T-helper 9 cell (primary cell): Measurements from ENCODE around the gene TULP4.
"Not testable (repeated sequence)": the region's sequence is repeated elsewhere in the genome, so short reads cannot be mapped to it uniquely, and the experiment has no call there.

Experiments used
- DNase-seq: peaks from one replicate; pipeline ENCODE4 v3.0.0-alpha.2; 2020

TULP4 gene

DNA sequence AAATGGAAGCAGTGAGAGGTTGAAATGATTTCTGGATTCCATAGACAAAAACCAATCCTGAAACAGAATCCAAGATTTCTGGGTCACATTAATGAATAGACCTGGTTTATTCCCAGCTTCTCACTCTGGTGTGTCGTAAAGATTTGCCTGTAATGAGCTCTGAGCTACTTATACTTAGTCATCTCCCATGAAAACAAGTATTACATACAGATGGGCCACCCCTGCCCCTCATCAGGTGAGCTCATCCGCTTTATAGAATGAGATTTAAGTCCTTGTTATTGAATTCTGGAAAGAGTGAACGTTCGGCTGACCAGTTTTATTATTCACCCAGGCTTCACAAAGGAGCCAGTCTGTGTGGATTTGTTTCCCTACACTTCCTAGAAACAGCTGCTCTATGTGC lies 200.5 kb downstream of the TULP4 start:
- no peak for DNase-seq

DNA sequence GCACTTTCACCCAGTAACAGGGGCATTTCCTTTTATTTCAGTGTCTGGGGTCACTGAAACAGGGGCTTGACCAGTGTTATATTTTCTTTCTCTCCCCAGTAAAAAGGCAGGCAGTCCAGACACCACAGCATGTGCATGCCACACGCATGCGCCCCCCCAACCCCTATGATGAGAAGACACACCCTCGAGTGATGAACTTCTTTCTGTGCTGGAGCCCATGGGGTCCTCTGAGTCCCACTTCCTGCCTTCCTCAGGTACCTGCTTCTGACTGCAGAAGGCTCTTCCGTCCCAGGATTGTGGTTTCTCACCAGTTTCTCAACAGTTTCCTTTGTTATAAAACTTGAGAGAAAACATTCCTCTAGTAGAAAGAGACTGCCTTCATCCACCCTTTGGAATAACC lies 201.9 kb downstream of the TULP4 start:
- no peak for DNase-seq

DNA sequence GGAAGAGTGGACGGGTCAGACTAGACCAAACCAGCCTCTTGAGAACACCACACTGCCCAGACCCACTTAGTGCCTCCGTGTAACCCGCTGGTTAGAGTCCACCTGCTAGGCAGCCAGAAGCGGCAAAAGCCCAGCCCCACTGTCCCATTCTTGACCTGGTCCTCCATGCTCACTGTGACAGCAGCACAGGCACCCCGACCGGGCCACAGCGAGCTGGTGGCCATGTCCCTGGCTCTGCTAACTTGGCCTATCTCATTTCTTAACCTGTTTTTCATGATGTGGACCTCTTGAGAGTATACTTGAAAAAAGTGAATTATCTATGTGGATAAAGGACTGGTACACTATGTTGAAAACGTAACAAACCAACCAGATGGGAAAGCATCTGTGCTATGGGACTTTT lies 202.7 kb downstream of the TULP4 start:
- no peak for DNase-seq

DNA sequence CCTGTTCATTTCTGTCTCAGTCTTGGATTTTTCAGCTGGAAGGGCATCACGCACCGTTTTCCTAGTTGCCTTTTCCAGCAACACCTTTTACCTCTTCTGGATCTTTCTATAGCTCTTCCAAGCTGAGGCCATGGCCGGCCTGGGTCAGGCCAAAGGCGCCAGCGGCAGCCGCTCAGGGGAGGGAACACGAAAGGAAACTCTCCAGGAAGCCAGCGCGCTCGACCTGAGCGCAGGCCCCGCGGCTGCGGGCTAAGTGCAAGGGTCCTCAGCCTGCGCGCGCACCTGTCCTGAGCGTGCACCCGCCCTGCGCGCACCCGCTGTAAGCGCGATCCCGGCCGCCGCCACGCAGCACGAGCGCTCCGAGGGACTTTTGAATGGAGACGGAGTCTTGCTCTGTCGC lies 203.8 kb downstream of the TULP4 start:
- no peak for DNase-seq

DNA sequence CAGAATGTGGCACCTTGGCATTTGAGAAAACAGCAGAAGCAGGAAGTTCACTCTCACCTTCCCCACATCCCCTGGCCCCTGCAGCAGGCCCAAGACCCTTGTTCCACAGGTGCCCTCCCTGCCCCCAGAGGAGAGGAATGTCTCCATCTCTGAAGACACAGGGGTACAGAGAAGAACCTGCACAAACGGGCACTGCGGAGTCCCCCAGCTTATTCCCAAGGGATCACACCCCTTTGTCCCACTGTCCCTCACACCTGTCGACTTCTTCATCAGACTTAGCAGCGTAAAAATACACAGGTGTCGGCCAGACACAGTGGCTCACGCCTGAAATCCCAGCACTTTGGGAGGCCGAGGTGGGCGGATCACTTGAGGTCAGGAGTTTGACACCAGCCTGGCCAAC lies 204.8 kb downstream of the TULP4 start:
- no peak for DNase-seq

DNA sequence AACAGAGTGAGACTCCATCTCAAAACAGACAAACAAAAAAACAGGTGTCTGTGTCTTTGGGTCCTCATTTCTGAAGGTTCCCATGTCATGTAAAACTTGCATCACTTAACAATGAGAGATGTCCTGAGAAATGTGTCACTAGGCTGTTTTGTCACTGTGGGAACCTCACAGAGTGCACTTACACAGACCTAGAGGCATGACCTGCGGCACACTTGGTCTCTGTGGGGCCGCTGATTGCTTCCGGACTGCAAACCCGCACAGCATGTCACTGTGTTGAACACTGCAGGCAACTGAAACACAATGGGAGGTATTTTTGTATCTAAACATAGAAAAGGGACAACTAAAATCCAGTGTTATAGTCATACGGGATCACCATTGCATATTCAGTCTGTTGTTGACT lies 205.3 kb downstream of the TULP4 start:
- no peak for DNase-seq

DNA sequence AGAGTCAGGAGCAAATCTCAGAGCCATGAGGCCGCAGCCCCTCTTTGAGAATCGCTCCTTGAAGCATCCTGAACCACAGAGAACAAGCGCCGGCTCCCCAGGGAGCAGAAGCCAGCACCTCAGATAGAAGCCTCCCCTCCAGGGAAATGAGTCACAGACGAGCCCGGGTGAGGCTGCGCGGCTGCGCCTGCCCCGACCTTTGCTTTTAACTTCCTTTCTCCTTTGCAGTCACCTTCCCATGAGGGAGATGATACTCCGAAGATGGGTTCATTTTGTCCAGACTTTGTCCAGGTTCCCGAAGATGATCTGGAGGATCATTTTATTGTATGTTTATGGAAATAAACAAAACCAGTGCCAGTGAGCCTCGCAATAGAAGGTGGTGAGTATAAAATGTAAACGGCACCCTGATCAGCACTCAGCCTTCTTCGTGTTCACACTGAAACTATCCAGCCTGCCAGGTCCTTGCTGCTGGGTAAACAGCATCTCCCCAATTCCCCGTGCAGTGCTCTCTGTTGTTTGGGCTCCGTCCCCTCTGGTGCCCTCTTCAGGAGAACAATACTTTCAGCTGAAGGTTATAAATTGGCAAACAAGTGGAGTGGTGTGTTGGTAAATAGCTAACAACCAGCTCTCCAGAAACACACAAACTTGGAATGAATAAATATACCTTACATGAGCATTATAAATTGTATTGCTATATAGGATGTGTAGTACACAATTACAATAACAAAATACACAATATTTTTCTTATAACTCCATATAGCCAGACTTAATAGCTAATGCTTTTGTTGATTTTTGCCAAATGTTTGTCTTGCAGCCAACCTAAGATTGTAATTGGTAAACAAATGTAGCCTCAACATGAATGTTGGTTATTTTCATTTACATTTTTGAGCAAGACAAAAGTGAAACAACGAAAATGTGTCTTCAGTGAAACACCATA lies 206.2 kb downstream of the TULP4 start:
- peak; percentile 21 for DNase-seq

DNA sequence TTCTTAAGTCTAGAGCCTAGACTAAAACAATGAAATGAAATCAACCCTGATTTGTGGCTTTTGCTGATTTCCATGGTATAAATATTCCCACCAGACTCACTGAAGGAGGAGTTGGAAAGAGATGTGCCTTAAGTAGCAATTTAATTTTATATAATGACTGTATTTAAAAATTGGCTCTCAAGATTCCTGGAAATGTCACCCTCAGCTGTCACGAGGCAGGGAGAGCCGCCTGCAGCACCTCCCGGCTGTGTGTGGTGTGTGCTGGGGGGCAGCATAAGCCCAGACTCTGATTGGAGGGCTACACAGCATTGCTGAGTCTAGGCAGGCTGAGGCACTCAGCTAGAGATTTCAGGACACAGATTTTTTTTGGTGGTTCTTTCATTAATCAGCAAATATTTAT lies 207.0 kb downstream of the TULP4 start:
- no peak for DNase-seq

DNA sequence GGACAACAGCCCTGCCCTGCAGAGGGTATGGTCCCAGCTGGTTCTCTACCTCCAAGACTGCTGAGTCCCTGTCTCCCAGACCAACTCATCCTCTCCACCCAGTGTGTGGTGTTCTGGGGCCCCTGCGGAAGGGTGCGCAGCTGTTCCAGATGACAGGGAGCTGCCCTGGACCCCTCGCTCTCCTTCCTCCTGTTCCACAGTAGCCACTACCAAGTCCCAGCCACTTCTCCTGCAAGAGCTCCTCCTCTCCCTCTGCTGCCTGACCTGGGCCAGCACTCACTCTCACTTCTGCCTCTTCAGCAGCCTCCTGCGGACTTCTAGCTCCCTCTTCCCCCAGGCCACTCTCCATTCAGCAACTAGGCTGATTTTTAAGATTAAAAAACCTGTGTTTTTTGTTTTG lies 207.5 kb downstream of the TULP4 start:
- no peak for DNase-seq

DNA sequence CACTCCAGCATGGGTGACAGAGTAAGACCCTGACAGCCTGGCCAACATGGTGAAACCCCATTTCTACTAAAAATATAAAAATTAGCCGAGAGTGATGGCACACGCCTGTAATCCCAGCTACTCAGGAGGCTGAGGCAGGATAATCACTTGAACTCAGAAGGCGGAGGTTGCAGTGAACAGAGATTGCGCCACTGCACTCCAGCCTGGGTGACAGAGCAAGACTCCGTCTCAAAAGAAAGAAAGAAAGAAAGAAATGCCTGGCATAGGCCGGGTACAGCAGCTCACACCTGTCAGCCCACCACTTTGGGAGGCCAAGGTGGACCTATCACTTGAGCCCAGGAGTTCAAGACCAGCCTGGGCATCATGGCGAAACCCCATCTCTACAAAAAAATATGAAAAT lies 208.7 kb downstream of the TULP4 start:
- DNase-seq = not testable (repeated sequence)

DNA sequence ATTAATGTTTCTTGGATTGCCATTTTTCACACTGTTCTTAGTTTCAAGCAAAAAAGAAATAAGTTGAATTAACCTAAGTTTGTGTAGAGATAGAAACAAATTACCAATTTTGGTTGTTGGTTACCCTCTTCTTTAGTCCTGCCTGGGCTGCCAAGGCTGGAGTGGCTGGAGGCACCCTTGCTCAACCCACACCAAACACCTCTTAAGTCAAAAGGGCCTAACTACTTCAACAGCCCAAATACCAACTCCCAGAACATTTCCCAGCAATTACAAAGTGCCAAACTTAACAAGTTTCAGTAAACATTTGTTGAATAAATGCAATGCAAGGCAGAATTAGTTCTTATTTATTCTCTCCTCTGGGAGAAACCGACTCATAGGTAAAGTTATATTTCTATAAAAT lies 209.5 kb downstream of the TULP4 start:
- no peak for DNase-seq

DNA sequence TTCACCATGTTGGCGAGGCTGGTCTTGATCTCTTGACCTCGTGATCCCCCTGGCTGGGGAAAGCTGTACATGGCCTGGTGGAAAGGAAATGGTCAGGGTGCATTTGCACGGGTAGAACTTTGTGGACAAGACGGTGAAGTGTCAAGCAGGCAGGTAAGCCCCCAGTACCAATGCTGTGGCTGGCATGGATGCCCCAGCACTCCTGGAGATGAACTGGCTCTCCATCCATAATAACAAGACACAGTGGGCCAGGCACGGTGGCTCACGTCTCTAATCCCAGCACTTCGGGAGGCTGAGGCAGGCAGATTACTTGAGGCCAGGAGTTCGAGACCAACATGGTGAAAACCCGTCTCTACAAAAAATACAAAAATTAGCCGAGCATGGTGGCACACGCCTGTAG lies 210.4 kb downstream of the TULP4 start:
- DNase-seq = no peak

DNA sequence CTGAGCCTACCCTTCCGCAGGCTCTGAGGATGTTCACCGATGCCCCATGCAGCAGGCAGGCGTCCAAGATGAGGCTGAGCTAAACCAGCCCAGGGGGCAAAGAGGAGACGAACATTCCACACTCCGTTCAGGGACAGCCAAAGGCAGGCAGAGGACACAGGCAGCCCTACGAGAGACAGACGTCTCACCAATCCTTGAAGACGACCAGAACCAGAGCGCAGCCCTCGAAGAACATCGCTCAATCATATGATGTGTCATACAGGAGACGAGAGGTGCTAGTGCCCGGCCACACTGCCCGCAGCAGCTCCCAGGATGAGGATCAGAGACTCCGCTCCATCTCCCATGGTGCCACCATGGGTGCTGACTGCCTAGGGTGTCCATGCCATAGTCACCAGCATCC lies 212.0 kb downstream of the TULP4 start:
- DNase-seq = no peak

DNA sequence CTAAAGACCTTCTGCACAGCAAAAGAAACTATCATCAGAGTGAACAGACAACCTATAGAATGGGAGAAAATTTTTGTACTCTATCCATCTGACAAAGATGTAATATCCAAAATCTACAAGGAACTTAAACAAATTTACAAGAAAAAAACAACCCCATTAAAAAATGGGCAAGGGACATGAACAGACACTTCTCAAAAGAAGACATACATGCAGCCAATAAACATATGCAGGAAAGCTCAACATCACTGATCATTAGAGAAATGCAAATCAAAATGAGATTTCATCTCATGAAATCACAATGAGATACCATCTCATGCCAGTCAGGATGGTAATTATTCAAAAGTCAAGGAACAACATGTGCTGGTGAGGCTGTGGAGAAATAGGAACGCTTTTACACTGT lies 215.6 kb downstream of the TULP4 start:
- not testable (repeated sequence) for DNase-seq

DNA sequence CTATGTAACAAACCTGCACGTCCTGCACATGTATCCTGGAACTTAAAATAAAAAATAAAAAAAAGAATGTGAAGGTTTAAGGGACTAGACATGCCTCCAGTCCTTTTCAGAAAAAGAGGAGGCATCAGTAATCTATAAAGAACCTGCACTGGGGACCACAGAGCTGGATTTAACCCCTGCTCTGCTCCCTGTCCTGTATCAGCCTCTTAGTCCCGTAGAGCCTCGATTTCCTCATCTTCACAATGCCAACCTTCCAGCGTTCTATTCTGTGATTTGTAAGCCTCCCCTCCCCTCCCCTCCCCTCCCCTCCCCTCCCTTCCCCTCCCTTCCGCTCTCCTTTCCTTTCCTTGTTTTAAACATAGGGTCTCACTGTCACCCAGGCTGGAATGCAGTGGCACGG lies 216.6 kb downstream of the TULP4 start:
- DNase-seq = no peak

DNA sequence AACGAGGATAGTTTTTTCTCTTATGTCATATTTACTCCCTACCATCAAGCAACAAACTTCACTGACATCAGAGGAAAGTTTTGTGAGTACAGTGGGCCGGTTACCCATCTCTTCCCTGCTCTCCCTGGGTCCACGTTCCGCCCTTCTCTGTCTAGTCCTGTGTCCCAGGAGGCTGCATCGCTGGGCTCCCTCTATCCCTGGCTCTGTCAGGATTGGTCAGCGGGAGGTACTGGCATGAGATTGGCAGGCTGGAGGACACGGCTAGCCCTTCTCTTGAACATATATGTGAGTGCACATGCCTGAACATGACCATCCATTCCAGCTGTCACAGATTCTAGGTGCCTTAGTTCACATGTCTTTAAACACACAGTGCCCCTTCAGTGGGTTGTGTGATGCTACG lies 217.4 kb downstream of the TULP4 start:
- no peak for DNase-seq

DNA sequence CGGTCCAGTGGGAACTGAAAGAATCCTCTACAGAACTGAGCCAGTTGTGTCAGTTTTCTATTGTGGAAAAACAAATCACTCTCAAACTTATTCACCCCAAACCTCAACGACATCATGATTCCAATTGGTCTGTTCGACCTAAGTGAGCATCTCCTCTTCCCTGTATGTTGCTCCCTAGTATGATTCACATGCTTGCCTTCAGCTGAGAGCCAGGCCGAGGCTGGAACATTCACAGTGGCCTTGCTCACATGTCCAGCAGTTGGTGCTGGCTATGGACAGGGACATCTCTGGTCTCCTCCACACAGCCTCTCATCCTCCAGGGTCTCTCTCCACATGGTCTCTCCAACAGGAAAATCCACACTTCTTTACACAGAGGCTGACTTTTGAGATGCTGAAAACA lies 219.3 kb downstream of the TULP4 start:
- no peak for DNase-seq

DNA sequence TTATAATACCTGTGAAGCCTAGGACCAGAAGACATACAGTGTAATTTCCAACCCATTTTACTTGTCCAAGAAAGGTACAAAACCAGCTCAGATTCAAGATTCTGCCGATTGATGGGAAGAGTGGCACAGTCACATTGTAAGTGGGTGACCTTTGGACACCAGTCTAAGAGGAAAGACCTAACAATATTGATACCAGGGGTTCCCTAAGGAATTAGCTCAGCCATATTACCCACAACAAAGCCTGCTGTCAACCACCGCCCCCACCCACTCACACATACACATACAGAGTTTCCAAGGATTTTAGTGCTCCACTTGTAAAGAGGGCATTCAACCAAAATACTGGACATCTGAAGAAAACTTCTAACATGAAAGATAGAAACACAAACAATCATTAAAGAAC lies 219.7 kb downstream of the TULP4 start:
- DNase-seq = no peak

DNA sequence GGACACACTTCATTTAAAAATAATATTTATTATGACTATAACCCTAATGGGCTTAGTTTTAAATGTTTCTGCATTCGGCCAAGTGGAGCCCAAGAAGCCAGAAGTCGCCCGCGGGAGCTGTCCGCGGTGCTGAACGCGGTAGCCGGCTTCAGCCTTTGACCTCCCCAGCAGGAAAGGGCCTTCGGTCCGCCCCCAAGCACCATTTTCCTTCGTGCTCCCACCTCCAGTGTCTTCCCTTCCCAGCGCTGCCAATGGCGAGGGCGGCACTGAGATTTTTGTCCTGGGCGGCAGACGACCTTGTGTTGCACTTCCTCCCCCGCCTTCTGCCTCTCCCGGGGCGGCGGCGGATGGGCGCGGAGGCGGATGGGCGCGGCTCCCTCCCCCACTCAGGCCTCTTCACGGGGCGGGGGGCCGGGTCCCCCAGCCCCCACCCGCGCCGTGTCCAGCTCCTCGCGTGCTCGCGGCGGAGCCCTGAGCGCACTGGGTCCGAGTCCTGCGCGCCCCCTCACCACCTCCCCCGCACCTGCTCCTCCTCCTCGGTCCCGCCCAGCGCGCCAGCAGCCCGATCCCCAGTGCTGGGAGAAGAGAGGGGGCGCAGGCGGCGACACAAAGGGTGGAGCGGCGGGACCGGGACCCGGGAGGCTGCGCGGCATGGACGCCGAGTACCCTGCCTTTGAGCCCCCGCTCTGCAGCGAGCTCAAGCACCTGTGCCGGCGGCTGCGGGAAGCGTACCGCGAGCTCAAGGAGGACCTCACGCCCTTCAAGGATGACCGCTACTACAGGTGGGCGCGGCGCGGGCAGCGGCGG lies 224.0 kb downstream of the TULP4 start:
- DNase-seq = peak; percentile 72

DNA sequence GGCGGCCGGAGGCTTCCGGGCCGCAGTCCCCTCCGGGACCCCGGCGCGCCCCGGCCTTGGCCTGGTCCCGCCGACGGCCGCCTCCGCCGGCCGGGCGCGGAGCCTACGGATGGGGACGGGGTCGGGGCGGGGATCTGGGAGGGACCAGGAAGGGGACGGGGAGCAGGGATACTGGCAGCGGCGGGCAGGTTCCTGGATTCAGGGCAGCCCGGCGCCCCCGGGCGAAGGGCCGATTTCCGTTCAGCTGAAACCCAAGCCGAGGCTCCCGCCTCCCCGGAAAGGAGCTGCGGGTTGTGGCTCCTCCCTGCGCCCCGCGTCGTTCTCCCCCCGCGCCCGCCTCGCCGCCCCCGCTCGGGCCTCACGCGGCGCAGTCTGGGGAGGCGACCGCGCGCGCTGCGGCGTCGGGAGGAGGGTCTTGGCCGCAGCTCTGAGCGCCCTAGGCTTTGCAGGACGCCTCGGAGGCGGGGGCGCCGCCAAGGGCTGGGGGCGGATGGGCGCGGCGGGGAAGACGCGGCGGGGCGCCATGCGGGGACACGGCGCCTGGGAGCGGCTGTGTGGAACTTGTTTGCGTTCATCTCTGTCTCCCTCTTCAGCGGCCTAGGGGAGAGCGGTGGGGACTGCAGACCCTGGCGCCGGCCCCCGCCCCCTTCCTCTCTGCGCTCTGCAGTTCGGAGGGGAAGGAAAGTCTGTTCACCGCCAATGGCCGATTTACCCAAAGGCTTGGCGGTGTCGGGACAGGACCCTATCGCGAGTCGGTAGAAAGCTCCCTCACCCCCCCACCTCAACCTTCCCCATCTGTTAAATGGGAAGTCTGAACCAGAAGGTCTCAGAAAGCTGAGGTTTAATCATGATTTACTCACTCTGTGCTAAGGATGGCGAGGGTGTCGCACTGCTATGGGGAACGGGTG lies 224.9 kb downstream of the TULP4 start:
- peak; percentile 21 for DNase-seq

DNA sequence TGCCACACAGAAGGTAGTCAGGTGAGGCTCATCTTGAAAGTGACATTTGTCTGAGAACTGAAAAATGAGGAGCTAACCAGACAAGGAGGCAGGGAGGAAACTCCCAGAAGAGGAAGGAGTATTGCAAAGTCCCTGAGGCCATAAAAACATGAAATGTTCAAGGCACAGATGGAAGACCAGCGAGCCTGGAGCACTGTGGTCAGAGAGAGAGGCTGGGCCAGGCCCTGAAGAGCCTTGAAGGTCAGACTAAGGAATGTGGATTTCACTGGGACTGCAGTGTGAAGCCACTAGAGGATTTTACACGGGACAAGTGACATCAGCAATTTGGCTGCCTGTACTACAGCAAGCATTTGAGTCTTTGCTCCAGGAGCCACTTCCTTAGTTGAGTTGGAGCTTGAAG lies 226.5 kb downstream of the TULP4 start:
- DNase-seq = no peak

DNA sequence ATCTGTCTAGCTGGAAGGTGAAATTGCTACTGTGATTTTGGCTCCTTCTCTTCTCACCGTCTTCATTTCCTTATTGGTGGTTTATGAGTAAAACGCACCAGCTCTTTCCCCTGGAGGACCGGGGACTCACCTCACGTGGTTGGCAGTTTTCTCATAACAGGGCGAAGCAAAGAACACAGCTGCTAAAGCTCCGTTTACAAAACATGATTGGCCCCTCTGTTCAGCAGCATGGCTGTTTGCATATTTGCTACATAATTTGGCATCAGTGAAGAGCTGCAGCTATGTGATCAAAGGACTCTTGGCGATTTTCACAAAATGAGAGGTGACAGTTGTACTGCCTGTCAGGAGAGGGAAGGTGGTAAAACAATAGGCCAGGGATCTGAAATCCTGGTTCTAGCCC lies 227.1 kb downstream of the TULP4 start:
- no peak for DNase-seq

DNA sequence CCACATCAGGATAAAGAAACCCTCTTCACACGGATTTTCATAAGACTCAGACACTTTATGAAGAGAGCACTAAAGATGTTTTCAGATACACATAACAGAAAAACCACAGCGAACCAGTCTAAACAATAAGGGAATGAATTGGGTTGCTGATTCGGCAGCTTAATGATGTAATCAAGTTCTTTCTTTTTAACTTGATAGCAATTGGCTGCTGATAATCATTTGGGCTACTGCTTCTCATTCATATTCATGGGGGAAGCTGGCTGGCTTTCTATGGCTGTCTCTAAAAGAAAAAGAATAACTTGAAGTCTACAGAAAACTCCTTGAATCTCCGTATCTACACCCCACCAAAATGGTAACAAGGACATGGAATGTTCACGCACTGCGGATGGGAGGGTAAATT lies 227.6 kb downstream of the TULP4 start:
- DNase-seq = no peak
